Middle frontal gyrus (tissue), 1 donor: ENCODE results near the gene CDC42EP5.

ENCODE experiments used
- DNase-seq: peaks from one replicate; pipeline ENCODE4 v3.0.0-alpha.2; 2015; ENCODE audit warnings: low spot score; ENCODE audit errors: extremely low spot score

The CDC42EP5 gene

DNA sequence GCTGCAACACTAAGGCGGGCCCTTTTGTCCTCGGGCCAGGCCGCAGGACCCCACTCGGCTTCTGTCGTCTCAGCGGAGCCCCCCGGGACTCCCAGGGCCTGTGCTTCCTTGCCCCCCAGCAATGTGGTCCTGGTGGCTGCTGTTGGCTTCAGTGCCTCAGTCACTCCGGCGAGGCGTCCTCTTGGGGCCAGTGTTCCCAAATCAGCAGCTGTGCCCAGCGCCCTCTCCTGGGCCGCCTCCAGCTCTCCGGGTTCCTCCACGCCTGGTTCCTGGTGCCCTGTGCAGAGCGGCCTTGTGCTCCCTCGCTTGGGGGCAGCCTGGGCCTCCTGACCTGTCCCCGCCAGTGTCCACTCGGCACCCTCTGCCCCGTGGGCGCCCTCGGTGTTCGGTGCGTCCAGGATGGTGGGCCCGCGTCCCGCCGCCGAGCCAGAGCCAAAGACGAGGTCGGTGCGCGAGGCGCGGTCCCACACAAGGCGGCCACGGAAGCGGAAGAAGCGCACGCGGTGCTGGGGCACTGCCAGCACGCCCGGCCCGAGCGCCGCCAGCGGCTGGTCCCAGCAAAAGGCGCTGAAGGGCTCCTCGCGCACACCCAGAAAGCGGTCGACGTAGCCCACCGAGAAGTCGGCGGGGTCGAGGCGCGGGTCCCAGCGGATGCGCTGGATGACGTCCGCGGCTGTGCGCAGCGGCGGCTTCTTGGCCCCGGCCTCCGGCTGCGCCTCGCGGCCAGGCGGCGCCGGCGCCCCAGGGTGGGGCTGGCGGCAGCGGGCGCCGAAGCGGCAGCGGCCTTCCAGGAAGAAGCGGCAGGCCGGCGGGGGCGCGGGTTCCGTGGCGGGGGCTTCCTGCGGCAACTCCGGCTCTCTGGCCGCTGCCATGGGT lies 10.2 kb downstream of the CDC42EP5 start:
- no peak for DNase-seq

DNA sequence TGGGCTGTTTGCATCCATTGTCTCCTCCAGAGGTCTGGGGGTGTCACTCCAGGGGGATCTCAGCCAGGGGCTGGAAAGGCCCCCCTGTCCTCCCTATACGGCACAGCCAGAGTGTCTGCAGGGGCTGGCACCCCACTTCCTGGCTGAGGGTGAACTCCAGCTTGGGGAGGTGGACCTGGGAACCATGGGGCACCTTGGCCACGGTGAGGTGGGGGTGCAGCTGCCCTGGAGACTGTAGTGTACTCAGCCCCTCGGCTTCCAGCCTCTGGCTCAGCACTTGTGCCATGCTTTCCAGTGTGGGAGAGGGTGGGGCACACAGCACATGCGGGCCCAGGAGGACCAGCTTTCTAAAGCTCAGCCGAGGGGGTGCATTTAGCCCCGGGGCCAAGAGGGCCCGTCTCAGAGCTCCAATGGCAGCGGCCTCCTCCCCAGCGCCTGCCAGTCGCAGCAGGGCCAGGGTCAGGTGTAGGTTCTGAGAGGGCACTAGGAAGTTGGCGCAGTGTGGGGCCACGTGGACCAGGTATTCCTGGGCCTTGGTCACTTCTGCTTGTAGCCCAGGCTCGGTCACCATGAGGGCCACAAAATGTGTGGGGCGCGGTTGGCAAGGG lies 10.9 kb downstream of the CDC42EP5 start:
- no peak for DNase-seq

DNA sequence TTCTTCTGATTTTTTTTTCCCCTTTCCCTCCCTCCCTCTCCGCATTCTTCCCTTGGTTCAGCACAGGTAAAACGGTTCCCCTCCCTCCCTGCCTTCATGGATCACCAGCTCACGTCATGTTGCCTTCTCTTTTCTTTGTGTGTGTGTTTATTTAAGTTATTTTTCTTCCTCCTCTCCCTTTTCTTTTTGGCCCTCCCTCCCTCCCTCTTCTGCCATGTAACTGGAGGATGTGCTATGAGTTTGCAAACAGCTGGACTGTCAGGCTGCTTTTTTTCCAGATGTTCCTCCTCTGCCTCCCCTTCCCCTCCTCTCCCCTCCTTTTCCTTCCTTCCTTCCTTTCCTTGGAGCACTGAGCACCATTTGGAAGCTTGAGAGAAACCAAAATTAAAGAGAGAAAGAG lies 11.5 kb downstream of the CDC42EP5 start:
- DNase-seq, result no peak

DNA sequence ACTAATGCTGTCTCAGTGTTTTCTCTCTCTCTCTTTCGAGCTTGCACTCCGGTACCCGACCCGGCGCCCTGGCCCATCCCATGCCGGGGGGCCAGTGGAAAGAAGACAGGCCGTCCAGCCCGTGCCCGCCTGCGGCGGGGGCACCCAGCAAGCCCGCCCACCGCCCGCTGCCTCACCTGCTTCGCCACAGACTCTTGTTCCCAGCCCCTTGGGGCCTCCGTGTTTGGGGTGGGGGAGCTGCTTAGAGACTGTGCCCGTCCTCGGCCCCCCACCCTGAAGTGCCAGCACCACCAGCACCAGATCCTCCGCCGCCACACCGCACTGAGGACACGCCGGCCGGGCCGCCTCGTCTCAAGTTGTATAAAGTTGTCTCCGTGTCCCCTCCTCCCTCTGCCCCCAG lies 11.9 kb downstream of the CDC42EP5 start:
- DNase-seq, result no peak

DNA sequence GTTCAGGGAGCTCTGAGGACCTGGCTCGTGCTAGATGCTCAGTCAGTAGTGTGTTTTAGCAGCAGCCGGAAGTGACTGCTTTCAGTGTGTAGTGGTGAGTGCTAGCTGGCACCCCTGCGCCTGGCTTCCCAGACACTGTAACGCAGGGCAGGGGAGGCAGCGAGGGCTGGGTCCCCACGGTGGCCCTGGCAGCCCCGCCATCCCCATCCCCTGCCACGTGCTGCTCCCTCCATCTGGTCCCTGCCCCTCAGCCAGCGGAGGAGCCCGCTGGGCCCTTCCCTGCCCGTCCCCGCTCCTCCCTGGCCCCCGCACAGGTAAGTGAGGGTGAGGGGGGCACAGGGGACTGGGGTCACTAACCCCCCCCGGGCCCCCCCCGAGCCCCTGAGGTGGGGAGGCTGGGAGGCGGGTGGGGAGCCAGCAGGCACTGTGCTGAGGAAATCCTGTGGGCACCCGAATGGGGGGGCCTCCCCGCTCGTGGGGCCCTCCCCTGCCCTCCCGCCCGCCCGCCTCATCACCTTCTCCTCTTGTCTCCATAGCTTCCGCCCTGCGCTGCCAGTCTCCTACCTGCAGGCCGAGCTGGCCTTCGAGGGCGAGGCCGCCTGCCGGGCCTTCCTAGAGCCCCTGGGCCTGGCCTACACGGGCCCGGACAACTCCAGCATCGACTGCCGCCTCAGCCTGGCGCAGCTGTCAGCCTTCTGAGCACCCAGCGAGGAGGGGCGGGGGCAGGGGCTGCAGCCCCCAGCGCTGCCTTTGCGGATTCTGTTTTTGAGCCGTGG lies 12.7 kb downstream of the CDC42EP5 start:
- no peak for DNase-seq

DNA sequence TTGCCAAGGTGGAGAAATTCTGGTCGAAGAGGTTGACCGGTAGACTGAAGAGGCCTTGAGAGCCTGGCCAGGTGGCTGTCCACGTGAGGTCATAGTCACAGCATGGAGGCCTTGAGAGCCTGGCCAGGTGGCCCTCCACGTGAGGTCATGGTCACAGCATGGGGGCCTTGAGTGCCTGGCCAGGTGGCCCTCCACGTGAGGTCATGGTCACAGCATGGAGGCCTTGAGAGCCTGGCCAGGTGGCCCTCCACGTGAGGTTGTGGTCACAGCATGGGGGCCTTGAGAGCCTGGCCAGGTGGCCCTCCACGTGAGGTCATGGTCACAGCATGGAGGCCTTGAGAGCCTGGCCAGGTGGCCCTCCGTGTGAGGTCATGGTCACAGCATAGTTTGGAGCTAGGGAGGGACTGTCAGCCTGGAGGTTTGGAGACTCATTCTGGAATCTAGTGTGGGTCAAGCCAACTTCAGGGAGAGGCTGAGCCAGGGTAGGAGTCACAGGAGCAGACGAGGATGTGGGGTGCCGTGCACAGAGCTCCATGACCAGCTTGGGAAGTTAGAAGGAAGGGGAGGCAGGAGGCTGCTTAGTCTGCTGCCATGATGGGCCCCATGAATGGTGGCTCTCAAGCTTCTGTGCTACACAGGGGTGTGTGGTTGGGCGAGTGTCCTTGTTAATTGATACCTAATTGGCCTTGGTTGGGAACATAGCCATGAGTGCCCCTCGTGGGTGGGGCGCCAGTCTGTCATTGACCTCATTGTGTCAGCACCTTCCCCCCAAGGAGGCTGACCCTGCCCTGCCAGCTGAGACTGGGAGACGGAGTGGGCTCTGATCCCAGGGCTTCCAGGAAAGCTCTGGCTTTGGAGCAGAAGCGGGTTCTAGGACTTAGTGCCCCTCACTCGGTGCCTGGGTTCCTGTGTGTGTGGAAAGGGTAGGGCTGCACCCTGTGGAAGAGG lies 13.5 kb downstream of the CDC42EP5 start:
- no peak for DNase-seq

DNA sequence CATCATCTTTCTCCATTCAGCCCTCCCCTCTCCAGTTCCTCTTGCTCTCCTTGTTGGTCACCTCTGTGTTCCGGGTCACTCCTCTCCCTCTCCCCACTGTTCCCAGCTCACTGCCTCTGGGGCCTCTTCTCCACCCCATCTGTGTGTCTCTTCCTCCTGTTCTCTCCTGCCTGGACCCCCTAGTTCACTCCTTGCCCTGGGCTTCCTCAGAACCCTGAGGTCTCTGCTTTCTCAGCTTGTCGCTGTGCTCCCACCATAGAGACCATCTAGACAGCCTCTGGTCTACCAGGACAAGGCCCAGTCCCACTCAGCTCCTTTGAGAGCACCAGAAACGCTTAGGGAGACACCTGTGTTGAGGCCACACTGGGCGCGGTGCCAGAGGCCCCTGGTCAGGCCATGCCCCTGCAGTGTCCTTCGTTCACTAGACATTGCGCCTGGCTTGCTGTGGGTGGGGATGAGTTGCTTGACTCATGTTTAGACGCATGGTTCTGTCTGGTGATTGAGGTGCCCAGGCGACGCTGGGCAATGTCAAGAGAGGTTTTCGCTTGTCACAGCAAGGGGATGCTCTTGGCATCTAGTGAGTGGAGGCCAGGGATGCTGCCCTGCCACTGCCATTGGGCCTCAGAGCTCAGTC lies 14.3 kb downstream of the CDC42EP5 start:
- no peak for DNase-seq

DNA sequence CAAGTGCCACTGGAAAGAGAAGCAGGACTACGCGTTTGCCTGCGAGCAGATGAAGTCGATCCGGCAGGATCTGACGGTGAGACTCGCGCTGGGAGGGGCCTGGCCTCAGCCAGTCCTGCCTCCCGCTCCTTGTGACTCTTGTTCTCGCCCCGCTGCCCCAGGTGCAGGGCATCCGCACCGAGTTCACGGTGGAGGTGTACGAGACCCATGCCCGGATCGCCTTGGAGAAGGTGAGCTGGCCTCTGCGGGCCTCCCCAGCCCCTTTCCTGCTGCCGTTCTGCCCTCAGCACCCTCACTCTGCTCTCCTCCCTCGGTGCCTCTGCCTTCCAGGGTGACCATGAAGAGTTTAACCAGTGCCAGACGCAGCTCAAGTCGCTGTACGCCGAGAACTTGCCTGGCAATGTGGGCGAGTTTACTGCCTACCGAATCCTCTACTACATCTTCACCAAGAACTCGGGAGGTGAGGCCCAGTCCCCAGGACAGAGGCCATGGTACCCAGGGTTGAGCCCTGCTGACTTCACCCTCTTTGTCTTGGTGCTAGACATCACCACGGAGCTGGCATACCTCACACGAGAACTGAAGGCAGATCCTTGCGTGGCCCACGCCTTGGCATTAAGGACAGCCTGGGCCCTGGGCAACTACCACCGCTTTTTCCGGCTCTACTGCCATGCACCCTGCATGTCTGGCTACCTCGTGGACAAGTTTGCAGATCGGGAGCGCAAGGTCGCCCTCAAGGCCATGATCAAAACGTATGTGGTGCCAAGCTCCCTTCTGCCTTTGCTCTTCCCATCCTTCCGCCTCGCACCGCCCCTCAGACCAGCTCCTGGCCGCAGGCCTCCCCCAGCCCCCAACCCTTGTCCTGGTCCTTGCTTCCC lies 15.1 kb downstream of the CDC42EP5 start:
- no peak for DNase-seq

DNA sequence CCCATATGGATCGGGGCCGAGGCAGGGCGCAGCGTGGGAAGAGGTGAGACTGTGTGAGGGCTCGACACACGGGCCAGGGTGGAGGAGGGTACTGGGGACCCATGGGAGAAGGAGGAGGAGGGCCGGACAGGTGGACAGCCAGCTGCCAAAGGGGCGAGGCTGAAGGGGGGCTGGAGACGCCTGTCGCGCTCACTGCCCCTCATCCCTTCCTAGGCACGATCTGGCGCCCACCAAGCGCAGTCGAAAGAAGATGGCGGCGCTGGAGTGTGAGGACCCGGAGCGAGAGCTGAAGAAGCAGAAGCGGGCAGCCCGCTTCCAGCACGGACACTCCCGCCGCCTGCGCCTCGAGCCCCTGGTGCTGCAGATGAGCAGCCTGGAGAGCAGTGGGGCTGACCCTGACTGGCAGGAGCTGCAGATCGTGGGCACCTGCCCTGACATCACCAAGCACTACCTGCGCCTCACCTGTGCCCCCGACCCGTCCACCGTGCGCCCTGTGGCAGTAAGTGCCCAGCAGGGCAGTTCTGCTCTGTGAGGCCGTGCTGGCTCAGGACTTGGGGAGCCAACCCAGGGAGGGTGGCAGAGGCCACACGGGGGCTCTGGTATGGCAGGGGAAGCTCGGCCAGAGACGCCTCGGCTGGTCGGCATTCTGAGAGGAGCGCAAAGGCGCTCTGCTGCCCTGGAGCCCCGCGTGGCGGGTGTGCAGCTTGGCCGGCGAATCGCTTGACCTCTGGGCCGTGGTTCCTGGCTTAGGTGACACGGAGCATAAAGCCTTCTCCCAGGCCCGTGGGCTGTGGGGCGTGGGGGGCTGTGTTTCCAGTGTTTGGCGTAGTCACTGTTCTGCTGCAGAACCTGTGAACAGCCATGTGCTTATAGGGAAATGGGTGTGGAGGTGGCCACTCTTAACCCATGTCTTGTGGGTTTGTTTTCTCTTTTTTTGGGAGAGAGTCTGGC lies 16.4 kb downstream of the CDC42EP5 start:
- DNase-seq, result no peak

DNA sequence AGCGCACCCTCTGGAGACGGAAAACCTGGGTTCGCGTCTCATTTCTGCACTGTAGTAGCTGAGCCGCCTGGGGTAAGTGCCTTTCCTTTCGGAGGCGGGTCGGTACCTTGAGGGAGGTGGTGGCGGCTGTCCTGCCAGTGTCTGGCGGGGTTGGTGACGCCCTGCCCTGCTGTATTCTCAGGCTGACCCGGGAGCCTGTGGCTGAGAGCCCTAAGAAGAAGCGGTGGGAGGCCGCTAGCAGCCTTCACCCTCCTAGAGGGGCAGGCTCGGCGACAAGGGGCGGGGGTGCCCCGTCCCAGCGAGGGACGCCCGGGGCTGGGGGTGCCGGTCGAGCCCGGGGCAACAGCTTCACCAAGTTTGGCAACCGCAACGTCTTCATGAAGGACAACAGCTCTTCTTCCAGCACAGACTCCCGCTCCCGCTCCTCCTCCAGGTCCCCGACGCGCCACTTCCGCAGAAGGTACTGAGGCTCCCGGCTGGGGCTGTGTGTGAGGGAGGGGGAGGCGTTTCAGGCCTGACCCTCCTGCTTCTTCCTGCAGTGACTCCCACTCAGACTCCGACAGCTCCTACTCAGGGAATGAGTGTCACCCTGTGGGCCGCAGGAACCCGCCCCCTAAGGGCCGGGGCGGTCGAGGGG lies 17.2 kb downstream of the CDC42EP5 start:
- no peak for DNase-seq

DNA sequence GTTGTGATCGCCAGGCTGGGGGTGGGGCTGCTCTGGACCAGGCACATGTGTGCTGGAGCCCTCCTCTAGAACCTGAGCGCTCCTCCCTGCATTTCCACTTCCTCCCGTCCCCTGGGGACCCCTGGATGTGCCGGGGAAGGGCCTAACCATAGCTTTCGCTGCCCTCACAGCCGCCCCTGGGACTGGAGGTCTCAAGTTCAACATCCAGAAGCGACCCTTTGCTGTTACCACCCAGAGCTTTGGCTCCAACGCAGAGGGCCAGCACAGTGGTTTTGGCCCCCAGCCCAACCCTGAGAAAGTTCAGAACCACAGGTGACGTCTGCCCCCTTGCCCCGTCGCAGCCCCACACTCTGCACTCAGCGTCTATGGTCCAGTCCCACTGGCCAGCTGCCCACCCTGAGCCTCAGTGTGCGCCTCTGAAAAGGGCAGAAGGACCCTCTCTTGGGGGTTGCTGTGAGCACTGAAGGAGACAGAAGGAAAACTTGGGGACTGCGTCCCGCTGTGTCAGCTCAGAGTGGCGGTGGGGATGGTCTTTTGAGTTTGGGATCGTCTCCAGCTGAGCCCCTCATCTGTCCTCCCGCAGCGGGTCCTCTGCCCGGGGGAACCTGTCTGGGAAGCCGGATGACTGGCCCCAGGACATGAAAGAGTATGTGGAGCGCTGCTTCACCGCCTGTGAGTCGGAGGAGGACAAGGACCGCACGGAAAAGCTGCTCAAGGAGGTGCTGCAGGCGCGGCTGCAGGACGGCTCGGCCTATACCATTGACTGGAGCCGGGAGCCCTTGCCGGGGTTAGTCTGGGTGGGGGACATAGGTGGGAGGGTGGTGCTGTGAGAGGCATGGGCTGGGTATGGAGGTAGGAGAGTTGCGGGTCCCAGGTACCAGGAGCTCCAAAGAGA lies 18.1 kb downstream of the CDC42EP5 start:
- DNase-seq, result no peak

DNA sequence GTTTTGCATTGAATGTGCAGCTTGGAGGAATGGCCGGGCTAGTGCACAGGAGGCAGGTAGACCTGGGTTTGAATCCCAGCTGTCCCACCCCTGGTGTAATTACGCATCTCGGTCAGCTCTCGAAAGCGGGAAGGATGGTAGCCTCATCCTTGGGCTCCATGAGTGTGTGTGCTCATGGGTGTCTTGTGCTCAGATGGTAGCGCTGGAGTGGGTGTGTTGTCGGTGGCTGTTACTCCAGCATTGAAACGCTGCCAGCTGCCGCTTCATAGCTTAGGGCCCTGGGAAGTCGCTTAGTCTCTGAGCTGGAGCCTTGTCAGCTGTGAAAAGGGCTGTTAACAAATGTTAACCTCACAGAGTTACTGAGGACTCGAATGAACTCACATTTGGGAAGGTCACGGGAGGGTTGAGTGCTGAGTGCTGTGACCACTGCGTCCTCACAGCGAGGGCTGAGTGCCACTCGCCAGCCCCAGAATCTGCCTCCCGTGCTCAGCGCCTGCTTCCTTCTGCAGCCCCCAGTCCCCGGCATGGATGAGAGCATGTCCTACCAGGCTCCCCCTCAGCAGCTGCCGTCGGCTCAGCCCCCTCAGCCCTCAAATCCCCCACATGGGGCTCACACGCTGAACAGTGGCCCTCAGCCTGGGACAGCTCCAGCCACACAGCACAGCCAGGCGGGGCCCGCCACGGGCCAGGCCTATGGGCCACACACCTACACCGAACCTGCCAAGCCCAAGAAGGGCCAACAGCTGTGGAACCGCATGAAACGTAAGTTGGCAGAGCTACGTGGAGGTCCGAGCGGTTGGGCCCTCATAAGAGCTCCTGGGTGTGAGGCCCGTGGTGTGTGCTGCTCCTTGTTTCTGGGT lies 18.9 kb downstream of the CDC42EP5 start:
- no peak for DNase-seq

DNA sequence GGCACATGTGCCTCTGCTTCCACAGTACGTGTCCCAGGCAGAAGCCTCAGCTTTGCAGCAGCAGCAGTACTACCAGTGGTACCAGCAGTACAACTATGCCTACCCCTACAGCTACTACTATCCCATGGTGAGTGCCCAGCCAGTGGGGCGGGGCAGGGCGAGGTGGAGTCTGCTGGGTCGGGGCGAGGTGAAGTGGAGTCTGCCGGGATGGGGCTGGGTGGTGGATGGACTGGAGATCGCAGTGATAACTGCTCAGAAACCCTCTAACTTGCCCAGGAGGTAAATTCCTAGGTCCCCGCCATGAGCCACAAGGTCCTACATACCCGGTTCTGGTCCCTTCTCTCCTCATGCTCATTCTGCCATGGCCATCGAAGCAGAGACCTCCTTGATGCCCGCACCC lies 20.5 kb downstream of the CDC42EP5 start:
- DNase-seq, result no peak

DNA sequence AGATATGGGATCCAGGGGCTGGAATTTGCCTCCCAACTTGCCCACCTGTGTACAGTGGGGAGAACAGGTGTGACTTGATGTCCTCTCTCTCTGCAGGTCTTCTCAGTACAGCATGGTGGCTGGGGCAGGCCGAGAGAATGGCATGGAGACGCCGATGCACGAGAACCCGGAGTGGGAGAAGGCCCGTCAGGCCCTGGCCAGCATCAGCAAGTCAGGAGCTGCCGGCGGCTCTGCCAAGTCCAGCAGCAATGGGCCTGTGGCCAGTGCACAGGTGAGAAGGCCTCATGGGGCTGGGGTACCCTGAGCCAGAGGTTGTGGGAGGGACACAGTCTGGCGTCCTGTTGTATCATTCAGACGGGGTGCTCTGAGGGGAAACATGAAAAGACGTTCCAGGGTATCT lies 21.1 kb downstream of the CDC42EP5 start:
- no peak for DNase-seq

DNA sequence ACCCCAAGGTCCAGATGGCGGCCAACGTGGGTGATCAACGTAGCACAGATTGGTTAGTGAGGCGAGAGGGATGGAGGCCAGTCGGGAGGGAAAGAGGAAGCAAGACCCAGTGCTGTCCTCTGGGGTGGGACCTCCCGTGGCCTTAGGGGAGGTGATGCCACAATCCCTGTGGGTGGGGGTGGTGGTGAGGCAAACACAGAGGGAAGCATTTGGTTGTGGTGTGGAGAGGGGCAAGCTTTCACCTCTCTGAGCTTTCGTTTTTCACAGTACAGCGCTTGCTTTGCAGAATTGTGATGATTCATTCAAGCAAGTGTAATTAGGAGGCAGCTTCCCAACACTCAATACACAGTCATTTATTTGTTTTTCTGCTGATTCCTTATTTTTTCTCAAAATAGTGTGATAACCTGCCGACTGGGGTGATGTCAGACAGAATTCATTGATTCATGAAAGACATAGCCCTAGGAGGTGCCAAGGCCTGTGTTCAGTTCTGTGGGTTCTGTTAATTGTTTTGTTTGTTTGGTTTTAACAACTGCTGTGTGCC lies 21.7 kb downstream of the CDC42EP5 start:
- DNase-seq, result no peak

DNA sequence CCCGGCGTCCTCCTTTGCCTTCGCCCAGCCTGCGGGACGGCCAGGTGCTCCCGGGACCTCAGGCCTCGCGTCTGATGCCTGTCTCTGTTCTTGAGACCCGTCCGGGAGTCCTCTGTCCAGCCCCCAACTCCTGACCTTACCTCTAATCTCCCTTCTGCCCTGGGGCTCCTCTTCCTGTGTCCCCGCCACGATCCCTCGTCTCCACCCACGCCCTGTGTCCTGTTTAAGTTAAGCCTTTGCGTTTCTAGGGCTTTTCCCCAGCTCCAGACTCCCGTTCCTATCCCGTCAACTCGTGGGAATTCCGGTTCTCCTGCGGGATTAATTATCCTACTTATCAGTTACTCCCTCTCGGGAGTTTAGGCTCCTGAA lies 23.4 kb downstream of the CDC42EP5 start:
- no peak for DNase-seq
